ENCODE data around the gene ROMO1.

Gene ROMO1

GRCh38 chr20:35724321-35725230, 25.4 kb downstream of the ROMO1 start:
- TF ChIP-seq CTCF (IDR thresholded peaks at IDR 0.05; ENCODE audit: low read depth, low read length), result no peak
- in situ Hi-C loops (cut with HindIII; ENCODE audit: low sequenced_read_pairs), result no loop called here
- no peak for DNase-seq (ENCODE audit: low read depth, low spot score)
- no peak overlapping the region for H3K4me3 ChIP-seq (ENCODE audit: low read depth, low read length)

- in situ Hi-C loops (cut with HindIII; ENCODE audit: low sequenced_read_pairs), result no loop called here
- TF ChIP-seq CTCF (IDR thresholded peaks at IDR 0.05; ENCODE audit: low read depth, low read length), result no peak
- no peak overlapping the region for H3K4me3 ChIP-seq (ENCODE audit: low read depth, low read length)
- no peak for DNase-seq (ENCODE audit: low read depth, low spot score)
Observed at GRCh38 chr20:35726842-35727711, 27.9 kb downstream of the ROMO1 start.

GRCh38 chr20:35729283-35729807, 30.1 kb downstream of the ROMO1 start:
- no peak overlapping the region for H3K4me3 ChIP-seq (ENCODE audit: low read depth, low read length)
- in situ Hi-C loops (cut with HindIII; ENCODE audit: low sequenced_read_pairs), result no loop called here
- DNase-seq (ENCODE audit: low read depth, low spot score), result no peak
- TF ChIP-seq CTCF (IDR thresholded peaks at IDR 0.05; ENCODE audit: low read depth, low read length), result no peak

GRCh38 chr20:35729836-35730582, 30.8 kb downstream of the ROMO1 start:
- no peak for DNase-seq (ENCODE audit: low read depth, low spot score)
- no peak for TF ChIP-seq CTCF (IDR thresholded peaks at IDR 0.05; ENCODE audit: low read depth, low read length)
- no peak overlapping the region for H3K4me3 ChIP-seq (ENCODE audit: low read depth, low read length)
- in situ Hi-C loops (cut with HindIII; ENCODE audit: low sequenced_read_pairs), result no loop called here

DNA sequence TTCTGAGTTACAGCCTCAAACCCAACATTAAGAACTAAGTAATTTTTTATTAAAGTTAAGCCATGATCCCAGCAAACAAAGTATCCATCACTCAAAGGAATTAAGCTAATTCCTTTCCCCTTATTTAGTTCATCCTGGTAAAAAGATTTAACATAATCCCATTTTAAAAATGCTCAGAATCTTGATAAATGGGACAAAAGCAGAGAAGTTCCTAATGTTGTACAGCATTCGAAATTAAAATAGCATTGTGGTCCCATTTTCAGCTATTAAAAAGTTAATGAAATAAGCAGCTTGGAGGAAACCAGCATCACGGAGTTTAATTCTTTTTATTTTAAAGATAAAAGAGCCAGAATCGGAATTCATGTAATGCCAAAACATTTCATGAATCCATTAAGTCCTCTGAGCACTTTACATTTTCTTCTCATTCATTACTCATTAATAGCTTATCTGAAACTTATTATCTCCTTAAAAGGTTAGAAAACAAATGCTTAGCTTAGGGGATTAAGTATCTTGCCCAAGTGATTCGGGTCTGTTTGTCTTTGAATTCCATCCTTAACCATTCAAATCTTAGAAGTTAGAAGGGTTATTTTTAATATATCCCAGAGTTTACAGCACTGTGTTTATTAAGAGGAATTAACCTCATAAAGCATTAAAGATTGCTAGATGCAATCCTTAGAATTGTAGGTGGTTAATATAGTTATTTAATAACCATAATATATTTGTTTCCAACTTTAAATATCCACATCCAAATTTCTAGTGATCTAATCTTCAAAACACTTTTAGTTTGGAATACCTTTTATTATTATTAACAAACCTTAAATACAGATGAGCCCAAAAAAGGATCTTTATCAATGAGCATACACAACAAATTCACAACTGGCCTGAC, 31.6 kb downstream of the ROMO1 start:
- TF ChIP-seq CTCF (IDR thresholded peaks at IDR 0.05; ENCODE audit: low read depth, low read length), result no peak
- in situ Hi-C loops (cut with HindIII; ENCODE audit: low sequenced_read_pairs), result no loop called here
- DNase-seq (ENCODE audit: low read depth, low spot score), result no peak
- H3K4me3 ChIP-seq (ENCODE audit: low read depth, low read length), result no peak overlapping the region
